Panc1 (cell line): ENCODE data around the gene NCBP2.

Source experiments
- CTCF ChIP-seq: fragments of 450-650 bp; IDR thresholded peaks from 2 replicates; pipeline ENCODE4 v1.5.1; 2017; ENCODE audit warnings: mild to moderate bottlenecking
- POLR2AphosphoS5 ChIP-seq: IDR thresholded peaks from 2 replicates; pipeline ENCODE4 v1.6.1; 2012; ENCODE audit warnings: mild to moderate bottlenecking, low read depth, low read length, moderate library complexity
- TCF7L2 ChIP-seq: IDR thresholded peaks from 2 replicates; pipeline ENCODE4 v1.6.1; 2011; ENCODE audit warnings: mild to moderate bottlenecking, low read depth, low read length, inconsistent platforms

DNA sequence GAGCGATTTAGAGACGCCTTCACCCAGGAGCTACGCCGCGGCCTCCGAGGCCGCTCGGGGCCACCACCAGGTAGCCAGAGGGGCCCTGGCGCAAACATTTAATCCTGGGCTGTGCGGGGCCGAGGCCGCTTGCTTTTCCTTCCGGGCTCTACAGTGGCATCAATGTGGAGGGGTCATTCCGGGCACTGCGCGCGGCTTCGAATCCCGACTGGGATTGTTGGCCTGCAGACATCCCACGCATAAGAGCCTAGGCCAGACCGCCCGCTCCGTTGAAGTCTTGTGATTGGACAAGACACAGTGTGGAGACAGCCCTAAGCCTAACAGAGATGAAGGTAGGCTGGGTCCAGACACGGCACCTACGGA, 568 bp upstream of the NCBP2 start:
- TF ChIP-seq CTCF (no peak), POLR2AphosphoS5 (no peak), TCF7L2 (no peak)
